Measurements from ENCODE around the gene FAM181A. TPM values are rescaled to one million over a fixed set of nuclear protein-coding genes. Genes with fewer than 3 reads are reported as not detected.

The FAM181A gene
- total RNA-seq, 1 experiment from 2014 or later: not detected

DNA sequence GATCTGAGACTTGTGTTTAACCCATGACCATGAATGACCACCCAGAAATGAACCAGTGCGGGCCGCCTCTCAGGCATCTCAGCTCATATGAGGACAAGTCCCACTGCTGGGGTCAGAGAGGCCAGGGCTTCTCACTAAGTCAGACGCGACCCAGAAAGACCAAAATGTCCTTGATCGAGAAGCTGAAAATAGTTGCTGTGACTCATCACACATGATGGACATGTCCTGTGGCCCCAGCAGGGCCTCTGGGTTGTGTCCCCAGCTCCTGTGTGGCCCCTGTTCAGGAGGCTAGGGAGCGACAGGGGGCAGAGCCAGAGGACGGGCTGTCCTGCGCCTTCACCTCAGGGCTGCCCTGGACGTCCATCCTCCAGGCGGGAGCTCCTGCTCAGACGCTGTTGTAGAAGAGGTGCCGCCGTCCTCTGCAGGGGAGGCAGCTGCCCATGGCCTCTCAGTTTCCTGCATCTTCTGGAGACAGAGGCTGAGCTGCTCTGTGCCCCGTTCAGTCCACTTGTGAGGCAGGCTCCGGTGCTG lies 29.0 kb upstream of the FAM181A start:
- no CpG with 5 or more reads among the region's 15 CpGs for WGBS (ENCODE audit: extremely low coverage, insufficient read length, low lambda C conversion rate)
- H3K23ac ChIP-seq (ENCODE audit: insufficient read length, low read depth, low read length): no peak overlapping the region
- Mint-ChIP-seq H3K36me3 (ENCODE audit: insufficient read depth in 1 of 3, low read depth in 3 of 3) (no peaks in the 10 kb centered on the region), H3K27me3 (ENCODE audit: low read depth) (peaks cover 1% of the 10 kb centered on the region), H3K4me1 (peaks cover 23 to 26% of the 10 kb centered on the region in 2 experiments), H3K4me3 (no peak overlapping the region), H3K9me3 (no peaks in the 10 kb centered on the region), H3K27ac (no peak overlapping the region)
- no peak overlapping the region for H3K14ac ChIP-seq (ENCODE audit: insufficient read depth, low read length)
- H3K4ac ChIP-seq (ENCODE audit: low read depth, low read length): no peak overlapping the region
- H3K79me2 ChIP-seq (ENCODE audit: insufficient read depth, low read length): no peaks in the 10 kb centered on the region
- no peak overlapping the region for H3K27ac ChIP-seq (ENCODE audit: insufficient read length, low read depth, low read length)
- H2BK12ac ChIP-seq (ENCODE audit: insufficient read length, low read depth, low read length): no peak overlapping the region
- H3K23me2 ChIP-seq (ENCODE audit: insufficient read length, low read depth, low read length, poor library complexity, severe bottlenecking): no peaks in the 10 kb centered on the region
- H3K79me1 ChIP-seq (ENCODE audit: insufficient read depth, low read depth, low read length, poor library complexity, severe bottlenecking): no peaks in the 10 kb centered on the region
- TF ChIP-seq, protein P1, sequence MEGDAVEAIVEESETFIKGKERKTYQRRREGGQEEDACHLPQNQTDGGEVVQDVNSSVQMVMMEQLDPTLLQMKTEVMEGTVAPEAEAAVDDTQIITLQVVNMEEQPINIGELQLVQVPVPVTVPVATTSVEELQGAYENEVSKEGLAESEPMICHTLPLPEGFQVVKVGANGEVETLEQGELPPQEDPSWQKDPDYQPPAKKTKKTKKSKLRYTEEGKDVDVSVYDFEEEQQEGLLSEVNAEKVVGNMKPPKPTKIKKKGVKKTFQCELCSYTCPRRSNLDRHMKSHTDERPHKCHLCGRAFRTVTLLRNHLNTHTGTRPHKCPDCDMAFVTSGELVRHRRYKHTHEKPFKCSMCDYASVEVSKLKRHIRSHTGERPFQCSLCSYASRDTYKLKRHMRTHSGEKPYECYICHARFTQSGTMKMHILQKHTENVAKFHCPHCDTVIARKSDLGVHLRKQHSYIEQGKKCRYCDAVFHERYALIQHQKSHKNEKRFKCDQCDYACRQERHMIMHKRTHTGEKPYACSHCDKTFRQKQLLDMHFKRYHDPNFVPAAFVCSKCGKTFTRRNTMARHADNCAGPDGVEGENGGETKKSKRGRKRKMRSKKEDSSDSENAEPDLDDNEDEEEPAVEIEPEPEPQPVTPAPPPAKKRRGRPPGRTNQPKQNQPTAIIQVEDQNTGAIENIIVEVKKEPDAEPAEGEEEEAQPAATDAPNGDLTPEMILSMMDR (conservative IDR thresholded peaks at IDR 0.05): no peak
- H3K4me2 ChIP-seq (ENCODE audit: insufficient read depth, insufficient read length, low read length): no peak overlapping the region
- no peak overlapping the region for H2AK5ac ChIP-seq (ENCODE audit: insufficient read length, low read length)
- no peak overlapping the region for H2BK20ac ChIP-seq (ENCODE audit: low read depth, low read length, poor library complexity, severe bottlenecking)
- no peaks in the 10 kb centered on the region for H3K9me3 ChIP-seq (ENCODE audit: control insufficient read depth, low read depth, low read length)
- H2BK15ac ChIP-seq (ENCODE audit: low read depth, low read length): no peak overlapping the region
- no peak overlapping the region for H3T11ph ChIP-seq (ENCODE audit: low read length)
- H2AFZ ChIP-seq (ENCODE audit: low read length): no peak overlapping the region
- no peaks in the 10 kb centered on the region for H4K20me1 ChIP-seq (ENCODE audit: control insufficient read depth, insufficient read depth, insufficient read length)
- no peak overlapping the region for H4K91ac ChIP-seq (ENCODE audit: insufficient read length, low read depth, low read length)
- no peaks in the 10 kb centered on the region for H3K4me1 ChIP-seq (ENCODE audit: insufficient read depth, low read length)
- no peak overlapping the region for H4K5ac ChIP-seq (ENCODE audit: insufficient read length, low read depth, low read length)
- no peak overlapping the region for H3K18ac ChIP-seq (ENCODE audit: insufficient read length, low read depth, low read length)
- no peak overlapping the region for H3K9ac ChIP-seq (ENCODE audit: extremely low read depth, insufficient read length, low read length)
- H3K27me3 ChIP-seq (ENCODE audit: insufficient read depth, low read length): no peaks in the 10 kb centered on the region
- no peak overlapping the region for H3K56ac ChIP-seq (ENCODE audit: insufficient read length, low read depth, low read length)
- no peak overlapping the region for H2BK5ac ChIP-seq (ENCODE audit: insufficient read length, low read length)
- H2BK120ac ChIP-seq (ENCODE audit: low read depth, low read length, poor library complexity, severe bottlenecking): no peak overlapping the region
- DNase-seq: no peak
- no peak overlapping the region for H4K8ac ChIP-seq (replicated peaks; ENCODE audit: insufficient read length, low read depth, low read length)

All from H9 (cell line).